ENCODE data around the gene WNT8A. TPM values are rescaled to one million over a fixed set of nuclear protein-coding genes. Genes with fewer than 3 reads are reported as not detected.
A peak's percentile ranks its signal among the peaks of the same experiment; 100 is the strongest.
"Not testable (repeated sequence)": the region's sequence is repeated elsewhere in the genome, so short reads cannot be mapped to it uniquely, and the experiment has no call there.

WNT8A gene
- total and polyA plus RNA-seq, 5 experiments from 2014 or later = not detected

DNA sequence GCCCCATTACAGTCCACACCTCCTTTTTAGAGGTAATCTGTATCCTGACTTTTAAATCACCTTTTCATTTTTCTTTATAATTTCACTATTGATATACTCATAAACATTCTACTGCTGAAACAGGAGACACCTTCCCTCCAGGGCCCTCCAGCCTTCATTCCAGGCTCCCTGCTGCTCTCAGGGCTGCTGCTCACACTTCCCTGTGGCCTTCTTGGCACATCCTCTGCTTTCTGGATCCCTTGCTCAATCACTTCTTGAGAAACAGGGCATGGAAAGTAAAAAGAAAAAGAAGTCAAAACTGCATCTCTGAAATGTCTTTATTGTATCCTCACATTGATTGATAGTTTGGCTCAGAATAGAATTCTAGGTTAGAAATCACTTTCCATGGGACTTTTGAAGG lies 19.3 kb upstream of the WNT8A start:
- POLR2A ChIA-PET = no interaction called here
- no peaks in the 10 kb centered on the region for H3K9me3 Mint-ChIP-seq

GRCh38 chr5:138065102-138065501 lies 18.7 kb upstream of the WNT8A start:
- peak overlapping the region in 1 of 10 donors; percentile 77 for H3K27ac Mint-ChIP-seq
- ATAC-seq = no peak
- POLR2A ChIA-PET = no interaction called here

More for the DNA sequence above, 19.3 kb upstream of the WNT8A start:
- DNase-seq = no peak
- ATAC-seq = no peak
- peaks cover 0 to 4% (median 0%) of the 10 kb centered on the region in 5 donors for H3K27me3 Mint-ChIP-seq
- no peak overlapping the region for H3K4me3 Mint-ChIP-seq
- H3K27ac Mint-ChIP-seq = peak overlapping the region in 3 of 10 donors; percentile 43 to 77 (median 46)
- H3K4me1 Mint-ChIP-seq = peaks cover 3 to 6% (median 5%) of the 10 kb centered on the region in 4 donors
- H3K36me3 Mint-ChIP-seq = no peaks in the 10 kb centered on the region

GRCh38 chr5:138067945-138068344 lies 15.9 kb upstream of the WNT8A start:
- no peak overlapping the region for H3K4me3 Mint-ChIP-seq
- peaks cover 0 to 5% (median 4%) of the 10 kb centered on the region in 5 donors for H3K27me3 Mint-ChIP-seq
- ATAC-seq (no peak), DNase-seq (no peak)
- no peaks in the 10 kb centered on the region for H3K9me3 Mint-ChIP-seq
- POLR2A ChIA-PET = interaction anchor here (0.7 to 2.1 kb wide), 2 partner anchors 32 to 352 kb away, joined by 4 to 10 read pairs; no protein-coding TSS in a partner anchor
- no peak overlapping the region for H3K27ac Mint-ChIP-seq
- no peaks in the 10 kb centered on the region for H3K36me3 Mint-ChIP-seq
- H3K4me1 Mint-ChIP-seq = peaks cover 3 to 6% (median 5%) of the 10 kb centered on the region in 4 donors

More at GRCh38 chr5:138065102-138065501, 18.7 kb upstream of the WNT8A start:
- Mint-ChIP-seq H3K4me3 (no peak overlapping the region), H3K9me3 (no peaks in the 10 kb centered on the region), H3K4me1 (peaks cover 3 to 6% (median 5%) of the 10 kb centered on the region in 4 donors), H3K27me3 (peaks cover 0 to 4% (median 0%) of the 10 kb centered on the region in 5 donors), H3K36me3 (no peaks in the 10 kb centered on the region)
- no peak for DNase-seq

GRCh38 chr5:138068742-138069600 lies 14.9 kb upstream of the WNT8A start:
- DNase-seq = peak; percentile 40 to 83 (median 58)
- H3K4me1 Mint-ChIP-seq = peaks cover 3 to 6% (median 5%) of the 10 kb centered on the region in 4 donors
- no peaks in the 10 kb centered on the region for H3K36me3 Mint-ChIP-seq
- H3K27ac Mint-ChIP-seq = peak overlapping the region in 1 of 10 donors; percentile 47
- no peak overlapping the region for H3K4me3 Mint-ChIP-seq
- no peaks in the 10 kb centered on the region for H3K9me3 Mint-ChIP-seq
- ATAC-seq = peak; percentile 62 to 82
- peaks cover 0 to 5% (median 4%) of the 10 kb centered on the region in 5 donors for H3K27me3 Mint-ChIP-seq
- POLR2A ChIA-PET = interaction anchor here (0.6 to 2.1 kb wide), 2 partner anchors 12 to 33 kb away, joined by 5 to 10 read pairs; no protein-coding TSS in a partner anchor

DNA sequence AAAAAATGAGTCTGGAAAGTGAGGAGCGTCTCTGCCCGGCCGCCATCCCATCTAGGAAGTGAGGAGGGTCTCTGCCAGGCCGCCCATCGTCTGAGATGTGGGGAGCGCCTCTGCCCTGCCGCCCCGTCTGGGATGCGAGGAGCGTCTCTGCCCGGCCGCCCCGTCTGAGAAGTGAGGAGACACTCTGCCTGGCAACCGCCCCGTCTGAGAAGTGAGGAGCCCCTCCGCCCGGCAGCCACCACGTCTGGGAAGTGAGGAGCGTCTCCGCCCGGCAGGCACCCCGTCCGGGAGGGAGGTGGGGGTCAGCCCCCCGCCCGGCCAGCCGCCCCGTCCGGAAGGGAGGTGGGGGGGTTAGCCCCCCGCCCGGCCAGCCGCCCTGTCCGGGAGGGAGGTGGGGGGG lies 13.8 kb upstream of the WNT8A start:
- not testable (repeated sequence) for H3K4me1 Mint-ChIP-seq, H3K36me3 Mint-ChIP-seq, DNase-seq, H3K9me3 Mint-ChIP-seq, H3K27me3 Mint-ChIP-seq, ATAC-seq, H3K27ac Mint-ChIP-seq, H3K4me3 Mint-ChIP-seq
- POLR2A ChIA-PET = interaction anchor here (2.1 kb wide), 1 partner anchor 34 kb away, joined by 10 read pairs; no protein-coding TSS in a partner anchor

DNA sequence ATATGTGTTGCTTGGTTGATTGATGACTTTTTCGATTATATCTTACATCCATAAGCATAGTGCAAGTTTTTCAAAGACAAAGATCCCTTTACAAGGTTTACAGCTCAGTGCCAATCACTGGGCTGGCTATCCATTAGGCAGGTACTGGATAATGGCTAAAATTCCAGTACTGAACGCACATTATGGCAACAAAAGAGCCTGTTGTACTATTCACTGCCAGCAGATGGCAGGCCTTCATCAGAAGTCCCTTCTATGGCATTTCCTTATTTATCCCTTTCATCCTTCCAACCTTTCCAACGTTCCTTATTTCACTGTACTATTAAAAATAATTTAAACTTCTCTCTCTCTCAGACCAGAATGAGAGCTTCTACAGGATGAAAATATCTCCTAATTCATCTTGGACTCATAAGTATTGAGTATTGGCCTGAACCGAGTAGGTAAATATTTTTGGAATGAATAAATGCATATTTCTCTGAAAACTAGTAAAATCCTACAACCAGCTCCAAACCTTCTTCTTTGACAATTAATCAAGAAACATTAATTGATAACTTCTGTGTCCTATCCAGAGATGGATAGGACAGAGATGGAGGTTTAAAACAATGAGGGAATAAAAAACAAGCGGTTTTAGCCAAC lies 6.7 kb upstream of the WNT8A start:
- no peaks in the 10 kb centered on the region for H3K9me3 Mint-ChIP-seq
- no peaks in the 10 kb centered on the region for H3K36me3 Mint-ChIP-seq
- peaks cover 0 to 2% (median 0%) of the 10 kb centered on the region in 5 donors for H3K27me3 Mint-ChIP-seq
- DNase-seq (peak; percentile 13 to 68 (median 41)), ATAC-seq (peak in 1 of 2 donors; percentile 54)
- H3K27ac Mint-ChIP-seq = peak overlapping the region in 1 of 10 donors; percentile 39
- peaks cover 0 to 13% (median 7%) of the 10 kb centered on the region in 4 donors for H3K4me1 Mint-ChIP-seq
- POLR2A ChIA-PET = interaction anchor here (2.5 kb wide), 1 partner anchor 56 kb away, joined by 7 read pairs; no protein-coding TSS in a partner anchor
- no peak overlapping the region for H3K4me3 Mint-ChIP-seq

- Mint-ChIP-seq H3K27me3 (no peaks in the 10 kb centered on the region), H3K36me3 (no peaks in the 10 kb centered on the region), H3K27ac (peak overlapping the region in 2 of 10 donors; percentile 39 to 53), H3K9me3 (no peaks in the 10 kb centered on the region), H3K4me1 (peaks cover 0 to 13% (median 7%) of the 10 kb centered on the region in 4 donors), H3K4me3 (no peak overlapping the region)
- no peak for DNase-seq
- ATAC-seq = no peak
- POLR2A ChIA-PET = interaction anchor here (2.5 kb wide), 1 partner anchor 55 kb away, joined by 7 read pairs; no protein-coding TSS in a partner anchor
Observed at GRCh38 chr5:138078006-138078643, 5.7 kb upstream of the WNT8A start.

- Mint-ChIP-seq H3K4me1 (peaks cover 0 to 13% (median 7%) of the 10 kb centered on the region in 4 donors), H3K27ac (peak overlapping the region in 2 of 10 donors; percentile 3 to 93), H3K27me3 (no peaks in the 10 kb centered on the region), H3K4me3 (no peak overlapping the region), H3K36me3 (no peaks in the 10 kb centered on the region), H3K9me3 (no peaks in the 10 kb centered on the region)
- POLR2A ChIA-PET = interaction anchor here (1.8 kb wide), 1 partner anchor 9 kb away, joined by 7 read pairs; no protein-coding TSS in a partner anchor
- ATAC-seq (no peak), DNase-seq (no peak)
Observed at GRCh38 chr5:138082033-138082432, 1.8 kb upstream of the WNT8A start.

- Mint-ChIP-seq H3K27me3 (no peaks in the 10 kb centered on the region), H3K4me3 (no peak overlapping the region), H3K9me3 (peaks cover 0 to 1% (median 0%) of the 10 kb centered on the region in 9 donors), H3K4me1 (peaks cover 20 to 34% (median 26%) of the 10 kb centered on the region in 4 donors), H3K27ac (peak overlapping the region in 2 of 10 donors; percentile 45 to 60), H3K36me3 (no peaks in the 10 kb centered on the region)
- DNase-seq = no peak
- ATAC-seq = no peak
- POLR2A ChIA-PET = interaction anchor here (1.6 kb wide), 1 partner anchor 11 kb away, joined by 7 read pairs; no protein-coding TSS in a partner anchor
Observed at GRCh38 chr5:138091685-138092084, 7.9 kb downstream of the WNT8A start.

GRCh38 chr5:138092301-138092700 lies 8.5 kb downstream of the WNT8A start:
- Mint-ChIP-seq H3K27me3 (peaks cover 0 to 3% (median 0%) of the 10 kb centered on the region in 5 donors), H3K9me3 (peaks cover 0 to 1% (median 0%) of the 10 kb centered on the region in 9 donors), H3K27ac (peak overlapping the region in 8 of 10 donors; percentile 5 to 79 (median 41)), H3K36me3 (no peaks in the 10 kb centered on the region), H3K4me3 (no peak overlapping the region), H3K4me1 (peaks cover 20 to 35% (median 27%) of the 10 kb centered on the region in 4 donors)
- POLR2A ChIA-PET = no interaction called here
- ATAC-seq (no peak), DNase-seq (no peak)

GRCh38 chr5:138093036-138093435 lies 9.2 kb downstream of the WNT8A start:
- Mint-ChIP-seq H3K4me3 (peak overlapping the region in 3 of 10 donors; percentile 44 to 49 (median 48)), H3K27me3 (peaks cover 0 to 5% (median 0%) of the 10 kb centered on the region in 5 donors), H3K27ac (peak overlapping the region in 9 of 10 donors; percentile 14 to 91 (median 53)), H3K4me1 (peaks cover 20 to 36% (median 28%) of the 10 kb centered on the region in 4 donors), H3K36me3 (no peaks in the 10 kb centered on the region), H3K9me3 (peaks cover 0 to 1% (median 0%) of the 10 kb centered on the region in 9 donors)
- ATAC-seq (peak; percentile 76 to 92), DNase-seq (peak in 3 of 10 donors; percentile 20 to 55 (median 54))
- POLR2A ChIA-PET = no interaction called here

Data from naive thymus-derived CD8-positive, alpha-beta T cell (primary cell).